GM12878 (cell line): ENCODE results near the gene HDAC9.

Experiments
- CREB1 ChIP-seq: IDR thresholded peaks from 2 replicates; pipeline ENCODE4 v1.6.1; 2012; ENCODE audit warnings: low read depth, mild to moderate bottlenecking, inconsistent platforms
- EP300 ChIP-seq, 2 experiments: fragments of 150-350 bp in 1 of 2; IDR thresholded peaks; 2 replicates each; pipeline ENCODE4 v1.6.1; 2011 to 2012; ENCODE audit warnings: low read depth in 2 of 2, low read length in 2 of 2, borderline replicate concordance in 1 of 2, improper control_type of control experiment in 1 of 2, inconsistent platforms in 1 of 2; ENCODE audit not compliant: control insufficient read depth in 1 of 2
- ESRRA ChIP-seq: IDR thresholded peaks from 2 replicates; pipeline ENCODE4 v1.6.1; 2012; ENCODE audit warnings: mild to moderate bottlenecking, low read length, improper control_type of control experiment
- ETV6 ChIP-seq, 2 experiments: fragments of 450-650 bp in 1 of 2; IDR thresholded peaks in 1 of 2; conservative IDR thresholded peaks in 1 of 2; 2 replicates each; pipeline ENCODE4 v1.6.1; 2014; ENCODE audit warnings: antibody characterized with exemption in 1 of 2, borderline replicate concordance in 1 of 2, low read depth in 1 of 2, mild to moderate bottlenecking in 1 of 2, moderate library complexity in 1 of 2
- JUND ChIP-seq: IDR thresholded peaks from 2 replicates; pipeline ENCODE4 v1.6.1; 2012; ENCODE audit warnings: low read depth, mild to moderate bottlenecking, low read length, improper control_type of control experiment, moderate library complexity
- PML ChIP-seq: IDR thresholded peaks from 2 replicates; pipeline ENCODE4 v1.6.1; 2012; ENCODE audit warnings: low read length, inconsistent platforms
- POLR2A ChIP-seq: IDR thresholded peaks from 2 replicates; pipeline ENCODE4 v1.6.1; 2011; ENCODE audit warnings: low read depth, mild to moderate bottlenecking, low read length
- TBL1XR1 ChIP-seq: IDR thresholded peaks from 2 replicates; pipeline ENCODE4 v1.6.1; 2012; ENCODE audit warnings: low read depth, low read length, improper control_type of control experiment
- YY1 ChIP-seq: IDR thresholded peaks from 2 replicates; pipeline ENCODE4 v1.6.1; 2011; ENCODE audit warnings: low read depth, mild to moderate bottlenecking, low read length
- TF ChIP-seq, protein P1 (sequence below), 3 experiments: IDR thresholded peaks in 2 of 3; conservative IDR thresholded peaks in 1 of 3; 2 replicates each; pipeline ENCODE4 v1.5.1; 2011; ENCODE audit warnings: low read depth in 3 of 3, low read length in 3 of 3, mild to moderate bottlenecking in 3 of 3, control low read depth in 2 of 3, moderate library complexity in 2 of 3, inconsistent platforms in 1 of 3, mixed read lengths in 1 of 3; ENCODE audit not compliant: control insufficient read depth in 2 of 3, insufficient read depth in 1 of 3; ENCODE audit errors: extremely low read depth in 1 of 3
- TF ChIP-seq, protein P2 (sequence below): IDR thresholded peaks from 2 replicates; pipeline ENCODE4 v1.6.1; 2011; ENCODE audit warnings: low read depth, low read length, improper control_type of control experiment, borderline replicate concordance

DNA sequence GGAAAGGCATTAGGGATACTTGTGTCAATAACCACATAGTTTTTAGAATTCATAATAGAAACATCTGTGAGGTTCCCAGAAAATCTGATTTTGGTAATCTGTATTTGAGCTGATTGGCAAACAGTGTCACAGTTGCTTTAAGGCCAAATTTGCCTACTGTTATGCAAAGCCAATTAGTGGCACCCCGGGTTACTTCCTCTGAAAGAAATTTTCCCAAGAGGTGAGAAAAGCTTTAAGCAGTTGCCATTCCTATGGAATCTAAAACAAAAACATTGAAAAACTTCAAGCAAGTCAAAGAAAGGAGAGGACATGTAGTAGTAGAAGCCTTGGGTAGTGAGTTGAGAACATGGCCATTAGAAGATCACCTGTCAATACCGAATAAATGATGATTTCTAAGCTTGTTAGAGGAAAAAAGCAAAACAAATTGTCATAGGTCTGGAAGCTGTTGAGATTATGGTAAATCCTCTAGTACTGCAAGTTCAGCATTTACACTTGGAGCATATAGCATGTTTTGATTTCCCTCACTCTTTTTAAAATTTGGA lies 445.1 kb downstream of the HDAC9 start:
- TF ChIP-seq YY1 (no peak), ETV6 (conservative IDR thresholded peaks at IDR 0.05 in 1 of 2, IDR thresholded peaks at IDR 0.05 in 1 of 2; ENCODE audit: borderline replicate concordance in 1 of 2, low read depth in 1 of 2) (no peak), CREB1 (no peak), PML (no peak), TBL1XR1 (no peak), POLR2A (no peak), ESRRA (no peak), EP300 (IDR thresholded peaks at IDR 0.05; ENCODE audit: borderline replicate concordance in 1 of 2, control insufficient read depth in 1 of 2, low read depth in 2 of 2, low read length in 2 of 2) (no peak), JUND (no peak)
- TF ChIP-seq, protein P1, sequence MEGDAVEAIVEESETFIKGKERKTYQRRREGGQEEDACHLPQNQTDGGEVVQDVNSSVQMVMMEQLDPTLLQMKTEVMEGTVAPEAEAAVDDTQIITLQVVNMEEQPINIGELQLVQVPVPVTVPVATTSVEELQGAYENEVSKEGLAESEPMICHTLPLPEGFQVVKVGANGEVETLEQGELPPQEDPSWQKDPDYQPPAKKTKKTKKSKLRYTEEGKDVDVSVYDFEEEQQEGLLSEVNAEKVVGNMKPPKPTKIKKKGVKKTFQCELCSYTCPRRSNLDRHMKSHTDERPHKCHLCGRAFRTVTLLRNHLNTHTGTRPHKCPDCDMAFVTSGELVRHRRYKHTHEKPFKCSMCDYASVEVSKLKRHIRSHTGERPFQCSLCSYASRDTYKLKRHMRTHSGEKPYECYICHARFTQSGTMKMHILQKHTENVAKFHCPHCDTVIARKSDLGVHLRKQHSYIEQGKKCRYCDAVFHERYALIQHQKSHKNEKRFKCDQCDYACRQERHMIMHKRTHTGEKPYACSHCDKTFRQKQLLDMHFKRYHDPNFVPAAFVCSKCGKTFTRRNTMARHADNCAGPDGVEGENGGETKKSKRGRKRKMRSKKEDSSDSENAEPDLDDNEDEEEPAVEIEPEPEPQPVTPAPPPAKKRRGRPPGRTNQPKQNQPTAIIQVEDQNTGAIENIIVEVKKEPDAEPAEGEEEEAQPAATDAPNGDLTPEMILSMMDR (IDR thresholded peaks at IDR 0.05 in 2 of 3, conservative IDR thresholded peaks at IDR 0.05 in 1 of 3; ENCODE audit: control insufficient read depth in 2 of 3, extremely low read depth in 1 of 3, insufficient read depth in 1 of 3, low read depth in 3 of 3, low read length in 3 of 3) = no peak
- TF ChIP-seq, protein P2, sequence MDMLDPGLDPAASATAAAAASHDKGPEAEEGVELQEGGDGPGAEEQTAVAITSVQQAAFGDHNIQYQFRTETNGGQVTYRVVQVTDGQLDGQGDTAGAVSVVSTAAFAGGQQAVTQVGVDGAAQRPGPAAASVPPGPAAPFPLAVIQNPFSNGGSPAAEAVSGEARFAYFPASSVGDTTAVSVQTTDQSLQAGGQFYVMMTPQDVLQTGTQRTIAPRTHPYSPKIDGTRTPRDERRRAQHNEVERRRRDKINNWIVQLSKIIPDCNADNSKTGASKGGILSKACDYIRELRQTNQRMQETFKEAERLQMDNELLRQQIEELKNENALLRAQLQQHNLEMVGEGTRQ = no peak
